ENCODE results near the gene MED29.

- TF ChIP-seq ETV6 (CRISPR knock-in tag; IDR thresholded peaks at IDR 0.05) (no peak), CTCF (IDR thresholded peaks at IDR 0.05) (no peak), ATF3 (CRISPR knock-in tag; conservative IDR thresholded peaks at IDR 0.05) (no peak), USF2 (CRISPR knock-in tag; IDR thresholded peaks at IDR 0.05) (no peak)
Measured at GRCh38 chr19:39352381-39353255, 38.6 kb upstream of the MED29 start.

Measured in WTC11 (cell line).